SK-N-SH treated with all-trans-retinoic acid at 6 μM for 48 hours (cell line): Measurements from ENCODE around the gene MCTP2.

Experiments
- ATAC-seq: fragments of 200-7000 bp; cut with Tn5 transposase; 3 replicates; pipeline ENCODE4 v1.9.1; 2020; ENCODE audit warnings: mild to moderate bottlenecking, moderate library complexity
- ARNTL ChIP-seq: fragments of 450-650 bp; formaldehyde crosslinking; IDR thresholded peaks from 2 replicates; pipeline ENCODE4 v1.5.0; 2020; ENCODE audit warnings: low read depth, mild to moderate bottlenecking, moderate library complexity, borderline replicate concordance
- BACH2 ChIP-seq: fragments of 250-450 bp; sonication (Bioruptor Pico); IDR thresholded peaks from 2 replicates; pipeline ENCODE4 v1.9.0; 2021; ENCODE audit warnings: mild to moderate bottlenecking, borderline replicate concordance
- ESRRG ChIP-seq: fragments of 250-450 bp; sonication (Bioruptor Pico); IDR thresholded peaks from 2 replicates; pipeline ENCODE4 v1.6.1; 2021; ENCODE audit warnings: mild to moderate bottlenecking
- GLIS3 ChIP-seq: fragments of 250-450 bp; sonication (Bioruptor Pico); IDR thresholded peaks from 2 replicates; pipeline ENCODE4 v1.5.0; 2020; ENCODE audit warnings: mild to moderate bottlenecking, moderate library complexity
- ISL1 ChIP-seq: fragments of 250-450 bp; sonication (Bioruptor Pico); IDR thresholded peaks from 2 replicates; pipeline ENCODE4 v2.1.2; 2022; ENCODE audit warnings: mild to moderate bottlenecking, moderate library complexity
- OSR1 ChIP-seq: fragments of 250-450 bp; sonication (Bioruptor Pico); IDR thresholded peaks from 2 replicates; pipeline ENCODE4 v1.8.0; 2022; ENCODE audit warnings: moderate library complexity, mild to moderate bottlenecking, inconsistent platforms
- PPARA ChIP-seq: fragments of 250-450 bp; sonication (Bioruptor Pico); IDR thresholded peaks from 2 replicates; pipeline ENCODE4 v1.5.0; 2020; ENCODE audit warnings: mild to moderate bottlenecking, borderline replicate concordance
- RARB ChIP-seq: fragments of 250-450 bp; sonication (Bioruptor Pico); IDR thresholded peaks from 2 replicates; pipeline ENCODE4 v1.8.0; 2021; ENCODE audit warnings: mild to moderate bottlenecking, moderate library complexity
- SNAI2 ChIP-seq: fragments of 250-450 bp; sonication (Bioruptor Pico); IDR thresholded peaks from 2 replicates; pipeline ENCODE4 v1.5.0; 2020; ENCODE audit warnings: mild to moderate bottlenecking, moderate library complexity
- TOX ChIP-seq: fragments of 250-450 bp; sonication (Bioruptor Pico); IDR thresholded peaks from 2 replicates; pipeline ENCODE4 v1.8.0; 2021; ENCODE audit warnings: mild to moderate bottlenecking, moderate library complexity, borderline replicate concordance
- ZC3H10 ChIP-seq: fragments of 250-450 bp; sonication (Bioruptor Pico); IDR thresholded peaks from 2 replicates; pipeline ENCODE4 v1.5.1; 2021; ENCODE audit warnings: mild to moderate bottlenecking, moderate library complexity
- ZFP3 ChIP-seq: fragments of 250-450 bp; sonication (Bioruptor Pico); IDR thresholded peaks from 2 replicates; pipeline ENCODE4 v1.5.0; 2020; ENCODE audit warnings: mild to moderate bottlenecking, moderate library complexity
- ZFP30 ChIP-seq: fragments of 450-650 bp; formaldehyde crosslinking; IDR thresholded peaks from 2 replicates; pipeline ENCODE4 v1.5.0; 2022; ENCODE audit warnings: mild to moderate bottlenecking, moderate library complexity
- ZNF565 ChIP-seq: fragments of 450-650 bp; formaldehyde crosslinking; conservative IDR thresholded peaks from 2 replicates; pipeline ENCODE4 v1.5.0; 2020; ENCODE audit warnings: low read depth, mild to moderate bottlenecking, moderate library complexity
- ZNF70 ChIP-seq: fragments of 450-650 bp; formaldehyde crosslinking; IDR thresholded peaks from 2 replicates; pipeline ENCODE4 v1.5.0; 2020; ENCODE audit warnings: mild to moderate bottlenecking, moderate library complexity
- ZNF8 ChIP-seq: fragments of 450-650 bp; formaldehyde crosslinking; IDR thresholded peaks from 2 replicates; pipeline ENCODE4 v1.5.0; 2020; ENCODE audit warnings: mild to moderate bottlenecking, moderate library complexity
- TF ChIP-seq, protein P1 (sequence below): fragments of 250-450 bp; sonication (Bioruptor Pico); IDR thresholded peaks from 2 replicates; pipeline ENCODE4 v1.5.1; 2020; ENCODE audit warnings: low read depth, mild to moderate bottlenecking, moderate library complexity
- TF ChIP-seq, protein P2 (sequence below): fragments of 250-450 bp; sonication (Bioruptor Pico); IDR thresholded peaks from 2 replicates; pipeline ENCODE4 v1.5.1; 2021; ENCODE audit warnings: mild to moderate bottlenecking, moderate library complexity
- TF ChIP-seq, protein P3 (sequence below): fragments of 250-450 bp; sonication (Bioruptor Pico); IDR thresholded peaks from 2 replicates; pipeline ENCODE4 v1.5.0; 2020; ENCODE audit warnings: mild to moderate bottlenecking, moderate library complexity
- TF ChIP-seq, protein P4 (sequence below): fragments of 250-450 bp; sonication (Bioruptor Pico); IDR thresholded peaks from 2 replicates; pipeline ENCODE4 v1.8.0; 2021; ENCODE audit warnings: low read depth, mild to moderate bottlenecking, moderate library complexity, borderline replicate concordance

The MCTP2 gene

DNA sequence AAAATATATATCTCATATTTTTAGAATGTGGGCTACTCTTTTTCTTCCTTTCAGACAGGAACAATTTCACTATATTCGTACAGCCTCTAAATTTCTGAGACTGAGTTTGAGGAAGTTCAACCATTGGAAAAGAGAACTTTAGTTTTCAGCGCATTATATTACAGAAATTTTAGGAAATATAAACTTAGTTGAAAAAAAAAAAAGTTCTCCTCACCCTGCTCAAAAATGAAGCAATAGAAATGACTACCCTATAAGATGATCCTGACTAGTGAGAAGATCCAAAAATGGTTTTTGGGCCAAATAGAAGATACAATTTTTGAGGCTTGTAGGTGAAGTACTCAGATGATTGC, 139.6 kb downstream of the MCTP2 start:
- ATAC-seq, result no peak
- TF ChIP-seq, protein P1, sequence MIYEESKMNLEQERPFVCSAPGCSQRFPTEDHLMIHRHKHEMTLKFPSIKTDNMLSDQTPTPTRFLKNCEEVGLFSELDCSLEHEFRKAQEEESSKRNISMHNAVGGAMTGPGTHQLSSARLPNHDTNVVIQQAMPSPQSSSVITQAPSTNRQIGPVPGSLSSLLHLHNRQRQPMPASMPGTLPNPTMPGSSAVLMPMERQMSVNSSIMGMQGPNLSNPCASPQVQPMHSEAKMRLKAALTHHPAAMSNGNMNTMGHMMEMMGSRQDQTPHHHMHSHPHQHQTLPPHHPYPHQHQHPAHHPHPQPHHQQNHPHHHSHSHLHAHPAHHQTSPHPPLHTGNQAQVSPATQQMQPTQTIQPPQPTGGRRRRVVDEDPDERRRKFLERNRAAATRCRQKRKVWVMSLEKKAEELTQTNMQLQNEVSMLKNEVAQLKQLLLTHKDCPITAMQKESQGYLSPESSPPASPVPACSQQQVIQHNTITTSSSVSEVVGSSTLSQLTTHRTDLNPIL (CRISPR knock-in tag), result no peak
- TF ChIP-seq TOX (no peak), SNAI2 (no peak), ESRRG (CRISPR knock-in tag) (no peak), OSR1 (CRISPR knock-in tag) (no peak), ZFP30 (CRISPR knock-in tag) (no peak), GLIS3 (CRISPR knock-in tag) (no peak), ZNF70 (CRISPR knock-in tag) (no peak), PPARA (no peak), ISL1 (CRISPR knock-in tag) (no peak), ARNTL (CRISPR knock-in tag) (no peak), ZFP3 (CRISPR knock-in tag) (no peak)
- TF ChIP-seq, protein P2, sequence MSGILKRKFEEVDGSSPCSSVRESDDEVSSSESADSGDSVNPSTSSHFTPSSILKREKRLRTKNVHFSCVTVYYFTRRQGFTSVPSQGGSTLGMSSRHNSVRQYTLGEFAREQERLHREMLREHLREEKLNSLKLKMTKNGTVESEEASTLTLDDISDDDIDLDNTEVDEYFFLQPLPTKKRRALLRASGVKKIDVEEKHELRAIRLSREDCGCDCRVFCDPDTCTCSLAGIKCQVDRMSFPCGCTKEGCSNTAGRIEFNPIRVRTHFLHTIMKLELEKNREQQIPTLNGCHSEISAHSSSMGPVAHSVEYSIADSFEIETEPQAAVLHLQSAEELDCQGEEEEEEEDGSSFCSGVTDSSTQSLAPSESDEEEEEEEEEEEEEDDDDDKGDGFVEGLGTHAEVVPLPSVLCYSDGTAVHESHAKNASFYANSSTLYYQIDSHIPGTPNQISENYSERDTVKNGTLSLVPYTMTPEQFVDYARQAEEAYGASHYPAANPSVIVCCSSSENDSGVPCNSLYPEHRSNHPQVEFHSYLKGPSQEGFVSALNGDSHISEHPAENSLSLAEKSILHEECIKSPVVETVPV, result no peak
- TF ChIP-seq, protein P3, sequence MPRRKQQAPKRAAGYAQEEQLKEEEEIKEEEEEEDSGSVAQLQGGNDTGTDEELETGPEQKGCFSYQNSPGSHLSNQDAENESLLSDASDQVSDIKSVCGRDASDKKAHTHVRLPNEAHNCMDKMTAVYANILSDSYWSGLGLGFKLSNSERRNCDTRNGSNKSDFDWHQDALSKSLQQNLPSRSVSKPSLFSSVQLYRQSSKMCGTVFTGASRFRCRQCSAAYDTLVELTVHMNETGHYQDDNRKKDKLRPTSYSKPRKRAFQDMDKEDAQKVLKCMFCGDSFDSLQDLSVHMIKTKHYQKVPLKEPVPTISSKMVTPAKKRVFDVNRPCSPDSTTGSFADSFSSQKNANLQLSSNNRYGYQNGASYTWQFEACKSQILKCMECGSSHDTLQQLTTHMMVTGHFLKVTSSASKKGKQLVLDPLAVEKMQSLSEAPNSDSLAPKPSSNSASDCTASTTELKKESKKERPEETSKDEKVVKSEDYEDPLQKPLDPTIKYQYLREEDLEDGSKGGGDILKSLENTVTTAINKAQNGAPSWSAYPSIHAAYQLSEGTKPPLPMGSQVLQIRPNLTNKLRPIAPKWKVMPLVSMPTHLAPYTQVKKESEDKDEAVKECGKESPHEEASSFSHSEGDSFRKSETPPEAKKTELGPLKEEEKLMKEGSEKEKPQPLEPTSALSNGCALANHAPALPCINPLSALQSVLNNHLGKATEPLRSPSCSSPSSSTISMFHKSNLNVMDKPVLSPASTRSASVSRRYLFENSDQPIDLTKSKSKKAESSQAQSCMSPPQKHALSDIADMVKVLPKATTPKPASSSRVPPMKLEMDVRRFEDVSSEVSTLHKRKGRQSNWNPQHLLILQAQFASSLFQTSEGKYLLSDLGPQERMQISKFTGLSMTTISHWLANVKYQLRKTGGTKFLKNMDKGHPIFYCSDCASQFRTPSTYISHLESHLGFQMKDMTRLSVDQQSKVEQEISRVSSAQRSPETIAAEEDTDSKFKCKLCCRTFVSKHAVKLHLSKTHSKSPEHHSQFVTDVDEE (CRISPR knock-in tag), result no peak

DNA sequence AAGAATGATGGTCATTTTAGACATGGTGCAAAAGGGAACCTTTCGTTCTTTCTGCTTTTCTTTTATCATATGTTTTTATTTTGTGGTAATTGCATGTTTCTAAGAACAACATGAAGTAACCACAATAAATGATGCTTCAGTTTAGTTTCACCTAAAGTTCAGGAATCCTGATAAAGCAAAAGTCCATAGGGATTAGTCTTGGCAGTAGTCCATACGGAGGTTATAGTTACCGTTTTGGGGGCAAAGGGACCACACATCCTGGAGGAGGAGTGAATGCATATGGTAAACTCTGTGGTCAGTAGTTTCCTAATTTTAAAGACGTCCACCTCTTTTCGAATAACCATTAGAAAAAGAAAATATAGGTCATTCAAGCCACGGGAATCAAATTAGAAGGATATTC, 141.5 kb downstream of the MCTP2 start:
- ATAC-seq, result no peak
- TF ChIP-seq, protein P2, result no peak
- TF ChIP-seq ZFP30 (CRISPR knock-in tag), result no peak
- no peak for TF ChIP-seq ZNF8 (CRISPR knock-in tag)
- no peak for TF ChIP-seq RARB
- TF ChIP-seq, protein P4, sequence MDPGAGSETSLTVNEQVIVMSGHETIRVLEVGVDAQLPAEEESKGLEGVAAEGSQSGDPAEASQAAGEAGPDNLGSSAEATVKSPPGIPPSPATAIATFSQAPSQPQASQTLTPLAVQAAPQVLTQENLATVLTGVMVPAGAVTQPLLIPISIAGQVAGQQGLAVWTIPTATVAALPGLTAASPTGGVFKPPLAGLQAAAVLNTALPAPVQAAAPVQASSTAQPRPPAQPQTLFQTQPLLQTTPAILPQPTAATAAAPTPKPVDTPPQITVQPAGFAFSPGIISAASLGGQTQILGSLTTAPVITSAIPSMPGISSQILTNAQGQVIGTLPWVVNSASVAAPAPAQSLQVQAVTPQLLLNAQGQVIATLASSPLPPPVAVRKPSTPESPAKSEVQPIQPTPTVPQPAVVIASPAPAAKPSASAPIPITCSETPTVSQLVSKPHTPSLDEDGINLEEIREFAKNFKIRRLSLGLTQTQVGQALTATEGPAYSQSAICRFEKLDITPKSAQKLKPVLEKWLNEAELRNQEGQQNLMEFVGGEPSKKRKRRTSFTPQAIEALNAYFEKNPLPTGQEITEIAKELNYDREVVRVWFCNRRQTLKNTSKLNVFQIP, result no peak
- TF ChIP-seq ZNF70 (CRISPR knock-in tag), result no peak
- no peak for TF ChIP-seq PPARA
- no peak for TF ChIP-seq ESRRG (CRISPR knock-in tag)

DNA sequence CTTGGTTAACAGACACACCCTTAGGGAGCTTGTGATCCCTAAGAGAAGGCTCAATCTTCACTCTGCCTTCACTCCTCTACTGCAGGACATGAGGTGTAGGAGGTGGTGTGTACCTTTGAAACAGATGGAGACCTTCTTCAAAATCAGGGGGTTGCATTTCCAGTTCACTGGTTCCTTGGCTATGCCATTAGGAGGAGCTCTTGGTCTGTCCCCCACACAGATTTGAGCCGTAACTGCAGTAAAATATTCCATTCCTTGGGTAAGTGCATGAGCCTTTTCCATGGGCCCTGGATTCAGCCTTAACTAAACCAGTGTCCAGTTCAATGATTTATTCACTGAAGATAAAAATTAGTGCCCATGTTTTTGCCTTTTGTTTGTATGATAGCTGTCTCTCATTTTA, 144.6 kb downstream of the MCTP2 start:
- ATAC-seq, result no peak
- TF ChIP-seq RARB (no peak), ZFP30 (CRISPR knock-in tag) (no peak), TOX (no peak), PPARA (no peak), OSR1 (CRISPR knock-in tag) (no peak), ZNF8 (CRISPR knock-in tag) (no peak), BACH2 (no peak), SNAI2 (no peak), ZC3H10 (CRISPR knock-in tag) (no peak), ZFP3 (CRISPR knock-in tag) (no peak), ZNF565 (CRISPR knock-in tag) (no peak), ARNTL (CRISPR knock-in tag) (no peak)
- TF ChIP-seq, protein P4, result no peak
- TF ChIP-seq, protein P2, result no peak
- TF ChIP-seq, protein P3 (CRISPR knock-in tag), result no peak
- TF ChIP-seq, all 23 proteins: peak for 0
